ENCODE results near the gene CAMSAP2.
A peak's percentile ranks its signal among the peaks of the same experiment; 100 is the strongest.

Gene CAMSAP2

GRCh38 chr1:200849430-200849829 lies 110.7 kb downstream of the CAMSAP2 start:
- DNase-seq (ENCODE audit: low spot score), result no peak

- no peak for DNase-seq (ENCODE audit: low spot score)
Measured at GRCh38 chr1:200850554-200850953, 111.9 kb downstream of the CAMSAP2 start.

GRCh38 chr1:200856716-200857357 lies 118.1 kb downstream of the CAMSAP2 start:
- no peak for DNase-seq (ENCODE audit: low spot score)

- DNase-seq (ENCODE audit: low spot score), result no peak
Measured at GRCh38 chr1:200857804-200858203, 119.1 kb downstream of the CAMSAP2 start.

- DNase-seq (ENCODE audit: low spot score), result peak; percentile 39
Measured at GRCh38 chr1:200861937-200862647, 123.4 kb downstream of the CAMSAP2 start.

GRCh38 chr1:200862713-200863415 lies 124.2 kb downstream of the CAMSAP2 start:
- peak; percentile 61 for DNase-seq (ENCODE audit: low spot score)

- DNase-seq (ENCODE audit: low spot score), result no peak
Measured at GRCh38 chr1:200866116-200866515, 127.4 kb downstream of the CAMSAP2 start.

- DNase-seq (ENCODE audit: low spot score), result peak; percentile 30
Measured at GRCh38 chr1:200866521-200866920, 127.8 kb downstream of the CAMSAP2 start.

GRCh38 chr1:200867018-200867811 lies 128.5 kb downstream of the CAMSAP2 start:
- DNase-seq (ENCODE audit: low spot score), result no peak

- no peak for DNase-seq (ENCODE audit: low spot score)
Measured at GRCh38 chr1:200869376-200869752, 130.7 kb downstream of the CAMSAP2 start.

- peak; percentile 40 for DNase-seq (ENCODE audit: low spot score)
Measured at GRCh38 chr1:200869753-200870391, 131.2 kb downstream of the CAMSAP2 start.

GRCh38 chr1:200872446-200873115 lies 133.9 kb downstream of the CAMSAP2 start, which contains the start of gene GPR25:
GPR25 (plus strand) TSS chr1:200872981; CDS start chr1:200873038, 57 bp downstream.
- no peak for DNase-seq (ENCODE audit: low spot score)

- no peak for DNase-seq (ENCODE audit: low spot score)
Measured at GRCh38 chr1:200873116-200873670, 134.5 kb downstream of the CAMSAP2 start.

GRCh38 chr1:200873671-200874397 lies 135.1 kb downstream of the CAMSAP2 start:
- DNase-seq (ENCODE audit: low spot score), result no peak

- DNase-seq (ENCODE audit: low spot score), result no peak
Measured at GRCh38 chr1:200874694-200875093, 136.0 kb downstream of the CAMSAP2 start.

- DNase-seq (ENCODE audit: low spot score), result no peak
Measured at GRCh38 chr1:200875416-200875815, 136.7 kb downstream of the CAMSAP2 start.

- DNase-seq (ENCODE audit: low spot score), result no peak
Measured at GRCh38 chr1:200877010-200877409, 138.3 kb downstream of the CAMSAP2 start.

GRCh38 chr1:200877839-200878551 lies 139.3 kb downstream of the CAMSAP2 start:
- DNase-seq (ENCODE audit: low spot score), result peak; percentile 71

GRCh38 chr1:200880212-200880611 lies 141.5 kb downstream of the CAMSAP2 start:
- DNase-seq (ENCODE audit: low spot score), result peak; percentile 26

All from CD4-positive, alpha-beta T cell treated with Interleukin-2 at 100 ng/mL for 4 hours (primary cell).